Stomach smooth muscle (tissue), 2 donors: Measurements from ENCODE around the gene SLC8A1.
"Not testable (repeated sequence)": the region's sequence is repeated elsewhere in the genome, so short reads cannot be mapped to it uniquely, and the experiment has no call there.

Experiments
- H3K27ac ChIP-seq: one replicate; pipeline ENCODE4 v1.7.0; 2013; ENCODE audit warnings: mild to moderate bottlenecking, low read length, inconsistent platforms
- H3K27me3 ChIP-seq, 2 donors: one replicate each; pipeline ENCODE4 v1.7.0; 2013; ENCODE audit warnings: low read length in 2 of 2; ENCODE audit not compliant: insufficient read depth in 2 of 2, control insufficient read depth in 1 of 2
- H3K36me3 ChIP-seq, 2 donors: one replicate each; pipeline ENCODE4 v1.7.0; 2013; ENCODE audit warnings: low read length in 2 of 2; ENCODE audit not compliant: control insufficient read depth in 2 of 2, insufficient read depth in 2 of 2
- H3K4me1 ChIP-seq: one replicate; pipeline ENCODE4 v1.7.0; 2013; ENCODE audit warnings: low read length; ENCODE audit not compliant: control insufficient read depth, insufficient read depth
- H3K4me3 ChIP-seq, 2 donors: one replicate each; pipeline ENCODE4 v1.7.0; 2013; ENCODE audit warnings: low read length in 2 of 2
- H3K9ac ChIP-seq, 2 donors: one replicate each; pipeline ENCODE4 v1.7.0; 2013; ENCODE audit warnings: low read length in 2 of 2, mild to moderate bottlenecking in 1 of 2
- H3K9me3 ChIP-seq, 2 donors: one replicate each; pipeline ENCODE4 v1.7.0; 2013; ENCODE audit warnings: low read length in 2 of 2; ENCODE audit not compliant: control insufficient read depth in 2 of 2
- donor health status: healthy.
- donor health status: Pancreatic carcinoma.

The SLC8A1 gene

GRCh38 chr2:40093021-40093675 is 358.7 kb downstream of the SLC8A1 start:
- H3K27me3 ChIP-seq: no peaks in the 10 kb centered on the region
- peak overlapping the region in 1 of 2 donors; percentile 3 for H3K4me3 ChIP-seq
- no peaks in the 10 kb centered on the region for H3K36me3 ChIP-seq
- H3K9ac ChIP-seq: no peak overlapping the region
- H3K27ac ChIP-seq: no peak overlapping the region
- no peaks in the 10 kb centered on the region for H3K4me1 ChIP-seq
- no peaks in the 10 kb centered on the region for H3K9me3 ChIP-seq

DNA sequence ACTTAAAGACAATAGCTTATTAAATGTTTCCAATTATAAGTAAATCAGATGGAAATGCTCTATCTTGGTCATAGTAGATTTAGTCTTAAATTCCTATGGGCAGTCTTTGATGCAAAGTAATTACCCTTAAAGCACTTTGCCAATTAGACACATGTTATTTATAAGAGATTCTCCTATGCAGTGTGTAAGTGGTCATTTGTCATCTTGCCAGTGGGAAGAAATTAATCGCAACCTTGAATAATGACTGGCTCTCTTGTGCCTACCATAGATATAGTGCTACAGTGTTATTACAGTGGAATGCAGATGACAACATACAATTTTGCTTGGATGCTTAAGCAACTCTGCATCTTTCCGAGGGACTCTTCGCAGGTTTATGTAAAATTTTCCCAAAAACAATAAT is 361.8 kb downstream of the SLC8A1 start:
- Histone ChIP-seq H3K4me1 (no peaks in the 10 kb centered on the region), H3K4me3 (no peak overlapping the region), H3K27ac (no peak overlapping the region), H3K36me3 (no peaks in the 10 kb centered on the region), H3K9me3 (no peaks in the 10 kb centered on the region), H3K9ac (no peak overlapping the region), H3K27me3 (no peaks in the 10 kb centered on the region)

DNA sequence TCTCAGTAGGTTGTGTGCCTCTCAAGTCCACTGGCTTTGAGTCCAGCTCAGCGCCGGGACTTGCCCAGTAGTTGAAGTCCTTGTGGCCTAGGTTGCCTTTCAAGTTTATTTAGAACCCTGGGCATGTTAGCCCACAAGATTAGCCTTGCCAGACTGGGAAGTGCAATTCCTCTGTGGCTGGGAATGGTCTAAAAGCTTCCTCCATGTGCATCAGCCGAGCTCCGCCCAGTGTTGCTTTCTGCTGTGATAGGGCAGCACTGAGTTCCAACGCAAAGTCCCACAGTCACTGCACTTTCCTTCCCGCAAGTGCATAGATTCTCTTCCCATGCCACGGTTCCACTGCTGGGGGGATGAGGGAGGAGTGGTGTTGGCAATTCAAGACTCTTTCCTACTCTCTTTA is 364.0 kb downstream of the SLC8A1 start:
- no peaks in the 10 kb centered on the region for H3K4me1 ChIP-seq
- H3K27me3 ChIP-seq: no peaks in the 10 kb centered on the region
- H3K27ac ChIP-seq: no peak overlapping the region
- no peaks in the 10 kb centered on the region for H3K9me3 ChIP-seq
- H3K9ac ChIP-seq: no peak overlapping the region
- no peak overlapping the region for H3K4me3 ChIP-seq
- H3K36me3 ChIP-seq: no peaks in the 10 kb centered on the region

DNA sequence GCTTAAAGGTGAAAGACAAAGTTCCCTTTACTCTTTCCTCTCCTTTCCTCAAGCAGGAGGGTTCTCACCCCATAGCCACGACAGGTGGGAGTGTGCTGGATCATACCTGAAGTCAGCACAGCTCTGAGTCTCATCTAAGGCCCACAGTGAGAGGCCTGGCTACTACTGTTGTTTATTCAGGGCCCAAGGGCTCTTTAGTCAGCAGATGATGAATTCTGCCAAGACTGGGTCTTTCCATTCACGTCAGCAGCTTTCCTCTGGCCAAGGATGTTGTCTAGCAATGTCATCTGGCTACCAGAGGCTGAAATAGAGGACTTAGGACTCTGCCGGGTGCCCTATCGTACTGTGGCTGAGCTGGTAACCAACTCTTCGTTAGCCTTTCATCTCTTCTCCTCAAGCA is 364.5 kb downstream of the SLC8A1 start:
- H3K4me3 ChIP-seq: no peak overlapping the region
- H3K9ac ChIP-seq: no peak overlapping the region
- H3K27me3 ChIP-seq: no peaks in the 10 kb centered on the region
- no peaks in the 10 kb centered on the region for H3K36me3 ChIP-seq
- no peak overlapping the region for H3K27ac ChIP-seq
- H3K9me3 ChIP-seq: no peaks in the 10 kb centered on the region
- H3K4me1 ChIP-seq: no peaks in the 10 kb centered on the region

DNA sequence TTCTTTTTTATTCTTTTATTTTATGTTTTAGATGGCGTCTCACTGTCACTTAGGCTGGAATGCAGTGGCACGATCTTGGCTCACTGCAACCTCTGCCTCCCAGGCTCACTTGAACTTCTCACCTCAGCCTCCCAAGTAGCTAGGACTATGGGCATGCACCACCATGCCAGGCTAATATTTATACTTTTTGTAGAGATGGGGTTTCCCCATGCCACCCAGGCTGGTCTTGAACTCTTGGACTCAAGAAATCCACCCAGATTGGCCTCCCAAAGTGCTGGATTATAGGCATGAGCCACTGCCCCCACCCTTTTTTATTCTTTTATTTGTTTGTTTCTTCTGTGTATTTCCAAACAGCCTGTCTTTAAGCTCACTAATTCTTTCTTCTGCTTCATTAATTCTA is 366.1 kb downstream of the SLC8A1 start:
- no peak overlapping the region for H3K27ac ChIP-seq
- H3K9me3 ChIP-seq: no peaks in the 10 kb centered on the region
- H3K27me3 ChIP-seq: no peaks in the 10 kb centered on the region
- no peak overlapping the region for H3K9ac ChIP-seq
- H3K4me3 ChIP-seq: no peak overlapping the region
- H3K4me1 ChIP-seq: no peaks in the 10 kb centered on the region
- H3K36me3 ChIP-seq: no peaks in the 10 kb centered on the region

GRCh38 chr2:40073336-40073735 is 378.6 kb downstream of the SLC8A1 start:
- H3K9me3 ChIP-seq, H3K4me3 ChIP-seq, H3K27me3 ChIP-seq, H3K27ac ChIP-seq, H3K9ac ChIP-seq, H3K4me1 ChIP-seq, H3K36me3 ChIP-seq: not testable (repeated sequence)

GRCh38 chr2:40072442-40073232 is 379.3 kb downstream of the SLC8A1 start:
- no peak overlapping the region for H3K4me3 ChIP-seq
- no peak overlapping the region for H3K27ac ChIP-seq
- no peaks in the 10 kb centered on the region for H3K4me1 ChIP-seq
- H3K9me3 ChIP-seq: peaks cover 0 to 2% of the 10 kb centered on the region in 2 donors
- H3K36me3 ChIP-seq: no peaks in the 10 kb centered on the region
- no peak overlapping the region for H3K9ac ChIP-seq
- H3K27me3 ChIP-seq: no peaks in the 10 kb centered on the region

GRCh38 chr2:40062381-40062780 is 389.5 kb downstream of the SLC8A1 start:
- H3K27ac ChIP-seq: no peak overlapping the region
- no peaks in the 10 kb centered on the region for H3K27me3 ChIP-seq
- no peak overlapping the region for H3K4me3 ChIP-seq
- no peaks in the 10 kb centered on the region for H3K36me3 ChIP-seq
- H3K9ac ChIP-seq: no peak overlapping the region
- H3K9me3 ChIP-seq: peaks cover 2 to 7% of the 10 kb centered on the region in 2 donors
- H3K4me1 ChIP-seq: no peaks in the 10 kb centered on the region

DNA sequence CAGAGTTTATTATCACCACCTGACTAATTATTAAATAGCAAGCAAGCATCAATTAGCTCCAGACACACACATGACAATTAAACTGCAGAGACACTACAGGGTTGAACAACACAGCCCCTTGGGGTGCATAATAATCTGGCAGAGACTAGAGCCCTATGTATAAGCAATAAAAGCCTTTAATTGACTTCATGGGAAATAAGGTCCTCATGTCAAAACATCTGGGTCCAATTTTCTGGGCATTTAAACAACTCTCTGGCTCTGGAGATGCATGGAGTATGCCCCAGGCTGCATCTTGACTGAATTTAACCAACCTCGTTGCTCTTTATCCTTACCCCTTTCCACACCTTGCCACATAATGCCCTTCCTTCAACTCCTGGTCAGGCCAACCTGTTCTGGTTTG is 402.1 kb downstream of the SLC8A1 start:
- Histone ChIP-seq H3K27me3 (no peaks in the 10 kb centered on the region), H3K36me3 (no peaks in the 10 kb centered on the region), H3K9ac (no peak overlapping the region), H3K4me1 (no peaks in the 10 kb centered on the region), H3K9me3 (no peaks in the 10 kb centered on the region), H3K4me3 (no peak overlapping the region), H3K27ac (no peak overlapping the region)

GRCh38 chr2:40048506-40048905 is 403.4 kb downstream of the SLC8A1 start:
- Histone ChIP-seq H3K36me3 (no peaks in the 10 kb centered on the region), H3K27ac (no peak overlapping the region), H3K27me3 (no peaks in the 10 kb centered on the region)

GRCh38 chr2:40047406-40047805 is 404.5 kb downstream of the SLC8A1 start:
- Histone ChIP-seq H3K9me3 (no peaks in the 10 kb centered on the region), H3K36me3 (no peaks in the 10 kb centered on the region), H3K4me1 (no peaks in the 10 kb centered on the region), H3K9ac (no peak overlapping the region), H3K27ac (no peak overlapping the region), H3K4me3 (no peak overlapping the region), H3K27me3 (no peaks in the 10 kb centered on the region)

More at GRCh38 chr2:40048506-40048905, 403.4 kb downstream of the SLC8A1 start:
- H3K9me3 ChIP-seq: no peaks in the 10 kb centered on the region
- H3K4me3 ChIP-seq: no peak overlapping the region
- H3K9ac ChIP-seq: no peak overlapping the region
- no peaks in the 10 kb centered on the region for H3K4me1 ChIP-seq
